Subcutaneous adipose tissue (tissue), 4 donors: ENCODE results near the gene DCTPP1. TPM values are rescaled to one million over a fixed set of nuclear protein-coding genes. Genes with fewer than 3 reads are reported as not detected.

ENCODE experiments used
- total RNA-seq, 4 donors: library from RNA; depleted of rRNA; stranded (reverse); fragments of >200 nt; gene quantifications; one replicate each; pipeline ENCODE4 v1.1.0, GENCODE V29; 2016
- TF ChIP-seq, protein P1 (sequence below): fragments of 450-650 bp; IDR thresholded peaks from one replicate; pipeline ENCODE4 v1.5.1; 2016; ENCODE audit warnings: low read depth, mild to moderate bottlenecking, control low read depth, antibody characterized with exemption, moderate library complexity

Gene DCTPP1
- total RNA-seq, 4 donors from 2014 or later: 8.8 to 20.1 (median 15.2) TPM

DNA sequence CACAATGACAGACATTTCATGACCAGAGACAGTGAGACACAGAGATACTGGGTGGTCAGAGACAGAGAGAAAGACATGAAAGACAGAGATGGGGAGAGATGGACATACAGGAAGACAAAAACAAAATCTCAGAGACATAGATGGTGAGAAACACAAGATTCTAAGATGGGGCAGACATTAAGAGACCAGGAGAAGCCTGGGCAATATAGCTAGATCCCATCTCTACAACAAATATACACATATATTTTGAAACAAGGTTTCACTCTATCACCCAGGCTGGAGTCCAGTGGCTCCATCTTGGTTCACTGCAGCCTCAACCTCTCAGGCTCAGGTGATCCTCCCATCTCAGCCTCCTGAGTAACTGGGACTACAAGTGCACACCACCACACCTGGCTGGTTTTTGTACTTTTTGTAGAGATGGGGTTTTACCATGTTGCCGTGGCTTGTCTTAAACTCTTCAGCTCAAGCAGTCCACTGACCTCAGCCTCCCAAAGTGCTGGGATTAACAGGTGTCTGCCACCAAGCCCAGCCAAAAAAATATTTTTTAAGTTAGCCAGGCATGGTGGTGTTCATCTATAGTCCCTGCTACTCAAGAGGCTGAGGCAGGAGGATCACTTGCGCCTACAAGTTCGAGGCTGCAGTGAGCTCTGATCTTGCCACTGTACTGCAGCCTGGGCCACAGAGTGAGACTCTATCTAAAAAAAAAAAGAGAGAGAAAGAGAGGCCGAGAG, 49.6 kb downstream of the DCTPP1 start:
- TF ChIP-seq, protein P1, sequence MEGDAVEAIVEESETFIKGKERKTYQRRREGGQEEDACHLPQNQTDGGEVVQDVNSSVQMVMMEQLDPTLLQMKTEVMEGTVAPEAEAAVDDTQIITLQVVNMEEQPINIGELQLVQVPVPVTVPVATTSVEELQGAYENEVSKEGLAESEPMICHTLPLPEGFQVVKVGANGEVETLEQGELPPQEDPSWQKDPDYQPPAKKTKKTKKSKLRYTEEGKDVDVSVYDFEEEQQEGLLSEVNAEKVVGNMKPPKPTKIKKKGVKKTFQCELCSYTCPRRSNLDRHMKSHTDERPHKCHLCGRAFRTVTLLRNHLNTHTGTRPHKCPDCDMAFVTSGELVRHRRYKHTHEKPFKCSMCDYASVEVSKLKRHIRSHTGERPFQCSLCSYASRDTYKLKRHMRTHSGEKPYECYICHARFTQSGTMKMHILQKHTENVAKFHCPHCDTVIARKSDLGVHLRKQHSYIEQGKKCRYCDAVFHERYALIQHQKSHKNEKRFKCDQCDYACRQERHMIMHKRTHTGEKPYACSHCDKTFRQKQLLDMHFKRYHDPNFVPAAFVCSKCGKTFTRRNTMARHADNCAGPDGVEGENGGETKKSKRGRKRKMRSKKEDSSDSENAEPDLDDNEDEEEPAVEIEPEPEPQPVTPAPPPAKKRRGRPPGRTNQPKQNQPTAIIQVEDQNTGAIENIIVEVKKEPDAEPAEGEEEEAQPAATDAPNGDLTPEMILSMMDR: no peak

DNA sequence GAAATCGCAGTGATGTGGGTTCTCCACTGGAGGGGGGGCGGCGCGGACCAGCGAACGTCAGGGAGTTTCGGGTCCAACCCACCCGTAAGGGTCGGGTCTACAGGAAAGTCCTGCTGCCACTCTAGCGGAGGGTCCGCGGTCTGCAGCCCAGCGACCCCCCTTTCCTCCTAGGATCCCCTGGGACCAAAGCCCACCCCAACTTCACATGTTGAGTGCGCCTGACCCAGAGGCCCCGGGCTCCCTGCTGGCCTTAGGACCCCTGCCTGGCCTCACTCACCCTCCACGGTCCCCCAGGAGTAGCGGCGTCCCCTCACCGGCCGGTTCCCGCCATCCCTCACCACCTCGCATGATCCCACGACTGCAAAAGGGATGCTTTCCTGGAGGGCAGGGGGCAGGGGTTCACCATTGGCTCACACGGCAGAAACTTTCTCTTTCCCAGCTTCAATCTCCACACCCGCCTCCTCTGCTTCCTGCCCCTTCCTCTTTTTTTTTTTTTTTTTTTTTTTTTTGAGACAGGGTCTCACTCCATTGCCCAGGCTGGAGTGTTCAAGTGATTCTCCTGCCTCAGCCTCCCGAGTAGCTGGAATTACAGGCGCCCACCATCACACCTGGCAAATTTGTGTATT, 50.6 kb downstream of the DCTPP1 start:
- TF ChIP-seq, protein P1: no peak

DNA sequence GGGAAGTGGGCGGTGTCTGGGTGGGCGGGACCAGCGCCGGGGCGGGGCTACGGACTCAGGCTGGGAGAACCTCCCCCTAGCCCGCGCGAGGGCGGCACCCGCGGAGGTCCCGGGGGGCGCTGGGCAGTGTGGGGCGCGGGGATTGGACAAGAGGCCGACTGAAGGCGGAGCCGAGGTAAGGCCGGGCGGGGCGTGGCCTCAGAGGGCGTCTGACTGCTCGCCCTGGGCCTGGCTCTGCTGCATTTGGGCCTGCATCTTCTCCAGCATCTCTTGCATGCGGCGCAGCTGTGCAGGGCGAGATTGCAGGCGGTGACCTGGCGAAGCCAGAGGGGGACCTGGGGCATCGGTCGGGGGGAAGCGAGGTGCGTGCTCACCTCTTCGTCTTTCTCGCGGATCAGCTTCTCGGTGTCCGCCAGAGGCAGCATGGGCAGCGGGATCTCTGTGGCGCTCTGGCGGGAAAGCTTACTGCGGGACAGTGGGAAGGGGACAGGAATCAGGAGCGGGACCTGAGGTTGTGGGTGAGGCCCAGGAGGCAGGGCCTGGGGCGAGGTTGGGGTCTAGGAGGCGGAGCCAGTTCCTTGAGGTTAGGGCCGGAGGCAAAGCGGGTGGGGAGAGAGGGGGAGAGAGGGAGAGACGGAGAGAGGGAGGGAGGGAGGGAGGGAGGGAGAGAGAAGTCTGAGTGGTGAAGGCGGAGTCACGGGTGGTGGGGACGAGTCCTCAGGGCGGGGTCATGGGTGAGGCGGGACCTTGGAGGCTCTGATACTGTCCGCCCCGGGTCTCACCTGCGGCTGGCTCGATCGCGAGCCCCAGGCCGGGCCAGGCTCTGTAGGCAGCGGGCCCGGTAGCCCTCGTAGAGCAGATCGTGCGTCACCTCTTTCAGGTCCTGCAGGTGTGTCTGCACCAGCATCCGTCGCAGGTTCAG, 51.3 kb downstream of the DCTPP1 start:
- TF ChIP-seq, protein P1: no peak

DNA sequence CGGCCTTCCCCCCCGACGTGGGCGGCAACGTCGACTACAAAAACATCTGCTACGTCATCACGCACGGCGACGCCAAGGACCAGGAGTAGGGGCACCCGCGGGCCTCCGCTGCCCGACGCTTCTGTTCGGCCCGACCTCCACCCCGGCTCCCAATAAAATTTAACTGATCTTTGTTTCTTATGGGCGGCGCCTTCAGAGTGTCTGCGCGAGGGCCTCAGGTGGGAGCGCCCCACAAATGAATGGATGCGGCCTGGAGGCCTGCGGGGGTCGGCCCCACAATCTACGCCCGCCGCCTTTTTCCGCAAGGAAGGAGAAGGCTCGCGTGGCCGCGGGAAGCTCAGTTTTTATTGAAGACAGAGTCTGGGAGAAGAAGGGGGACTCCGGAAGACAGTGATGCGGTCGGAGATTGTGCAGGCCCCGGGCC, 52.0 kb downstream of the DCTPP1 start:
- TF ChIP-seq, protein P1: no peak

DNA sequence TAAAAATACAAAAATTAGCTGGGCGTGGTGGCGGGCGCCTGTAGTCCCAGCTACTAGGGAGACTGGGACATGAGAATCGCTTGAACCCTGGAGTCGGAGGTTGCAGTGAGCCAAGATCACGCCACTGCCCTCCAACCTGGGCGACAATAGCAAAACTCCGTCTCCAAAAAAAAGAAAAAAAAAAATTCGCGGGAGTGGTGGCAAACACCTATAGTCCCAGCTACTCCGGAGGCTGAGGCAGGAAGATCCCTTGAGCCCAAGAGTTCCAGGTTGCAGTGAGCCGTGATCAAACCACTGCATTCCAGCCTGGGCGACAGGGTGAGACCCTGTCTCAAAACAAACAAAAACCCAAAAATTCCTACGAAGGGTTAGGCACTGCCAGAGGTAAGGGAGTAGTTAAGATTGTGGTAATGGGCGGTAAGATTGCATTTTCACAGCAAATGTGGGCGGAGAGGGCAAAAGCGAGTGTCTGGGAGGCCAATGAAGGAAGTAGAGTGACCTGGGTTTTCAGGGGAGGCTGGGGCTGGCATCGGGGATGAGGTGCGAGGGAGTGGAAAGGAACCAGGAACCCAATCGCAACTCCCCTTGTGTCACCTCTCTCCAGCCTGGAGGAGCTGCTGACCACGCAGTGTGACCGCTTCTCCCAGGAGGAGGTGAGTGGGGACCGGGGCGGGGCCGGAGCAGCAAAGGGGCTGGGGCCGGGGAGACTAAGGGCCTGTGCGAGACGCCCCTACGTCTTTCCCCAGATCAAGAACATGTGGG, 52.6 kb downstream of the DCTPP1 start:
- TF ChIP-seq, protein P1: no peak

DNA sequence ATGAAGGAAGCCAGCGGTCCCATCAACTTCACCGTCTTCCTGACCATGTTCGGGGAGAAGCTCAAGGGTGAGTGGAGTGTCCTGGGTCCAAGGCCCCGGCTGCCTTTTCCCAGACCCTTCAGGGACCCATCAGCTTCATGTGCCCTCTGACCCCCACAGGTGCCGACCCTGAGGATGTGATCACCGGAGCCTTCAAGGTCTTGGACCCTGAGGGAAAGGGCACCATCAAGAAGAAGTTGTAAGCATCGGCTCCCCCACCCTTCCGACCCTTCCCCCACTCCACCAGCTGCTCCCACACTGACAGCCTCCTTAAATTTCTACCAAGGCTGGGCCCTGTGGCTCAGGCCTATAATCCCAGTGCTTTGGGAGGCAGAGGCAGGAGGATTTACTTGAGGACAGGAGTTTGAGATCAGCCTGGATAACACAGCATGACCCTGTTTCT, 53.3 kb downstream of the DCTPP1 start:
- TF ChIP-seq, protein P1: no peak
